K562 (cell line): ENCODE data around the gene ATOH8. TPM values are rescaled to one million over a fixed set of nuclear protein-coding genes. Genes with fewer than 3 reads are reported as not detected.

Experiments used
- ATAC-seq: fragments of 200-7000 bp; cut with Tn5 transposase; 3 replicates; pipeline ENCODE4 v1.9.1; 2020; ENCODE audit warnings: moderate library complexity
- BruUV-seq: library from RNA; stranded (reverse); fragments of 400-500 nt; replicated peaks from 2 replicates; lab custom pipeline; 2021; lab: Mats Ljungman, UMichigan
- CTCF ChIA-PET: fragments of 300-600 bp; formaldehyde crosslinking; extraction: SDS; loops from one replicate; lab custom pipeline; 2021; ENCODE audit warnings: low intra/inter-chr PET ratio; lab: Yijun Ruan, JAX
- POLR2A ChIA-PET: fragments of 300-600, 350-650 bp; sonication (Branson Sonifier 250); formaldehyde crosslinking; extraction: SDS; loops from one replicate; lab custom pipeline; 2021; ENCODE audit warnings: antibody characterized with exemption, inconsistent platforms; lab: Yijun Ruan, JAX
- DNase-seq, 4 experiments: peaks; one replicate each; pipeline versions ENCODE4 v3.0.0 to v3.0.0-alpha.2; 2011 to 2018; ENCODE audit warnings: low spot score in 3 of 4, mixed read lengths in 3 of 4; ENCODE audit errors: extremely low read depth in 1 of 4
- FAIRE-seq: peaks from 2 replicates; lab custom pipeline; 2011; peaks lifted over from hg19 to GRCh38; lab: Jason Lieb, UNC
- H2AFZ ChIP-seq: 2 replicates; pipeline ENCODE4 v1.6.0; 2011; ENCODE audit warnings: low read depth, low read length, control low read depth, inconsistent platforms
- H3K27ac ChIP-seq: fragments of 200-600 bp; 3 replicates; pipeline ENCODE4 v1.8.0; 2011; ENCODE audit warnings: low read depth, mild to moderate bottlenecking, control low read depth, inconsistent platforms, low read length, moderate library complexity, mixed read lengths; ENCODE audit errors: extremely low read depth
- H3K27me3 ChIP-seq, 2 experiments: fragments of 300-600 bp in 1 of 2; 2 replicates in 1 of 2; 3 replicates in 1 of 2; pipeline versions ENCODE4 v1.6.0 to v1.8.0; 2011; ENCODE audit warnings: inconsistent platforms in 2 of 2, low read length in 2 of 2, mild to moderate bottlenecking in 1 of 2, mixed read lengths in 1 of 2, moderate library complexity in 1 of 2; ENCODE audit not compliant: control insufficient read depth in 2 of 2, insufficient read depth in 2 of 2
- H3K36me3 ChIP-seq: fragments of 300-600 bp; 3 replicates; pipeline ENCODE4 v1.8.0; 2011; ENCODE audit warnings: mild to moderate bottlenecking, low read length, inconsistent platforms; ENCODE audit not compliant: control insufficient read depth, insufficient read depth
- H3K4me1 ChIP-seq, 2 experiments: fragments of 200-600 bp in 1 of 2; replicated peaks in 1 of 2; 2 replicates in 1 of 2; 3 replicates in 1 of 2; pipeline versions ENCODE4 v1.5.1 to v1.8.0; 2011; ENCODE audit warnings: inconsistent platforms in 2 of 2, low read length in 2 of 2, mild to moderate bottlenecking in 1 of 2, mixed read lengths in 1 of 2, moderate library complexity in 1 of 2; ENCODE audit not compliant: control insufficient read depth in 2 of 2, insufficient read depth in 2 of 2
- H3K4me2 ChIP-seq: 2 replicates; pipeline ENCODE4 v1.6.1; 2011; ENCODE audit warnings: low read length, control low read depth, inconsistent platforms, mixed read lengths; ENCODE audit not compliant: insufficient read depth
- H3K4me3 ChIP-seq: fragments of 200-600 bp; sonication (generic), shearing (Covaris generic); 2 replicates; pipeline ENCODE4 v1.5.1; 2016; ENCODE audit warnings: control low read depth, inconsistent platforms
- H3K79me2 ChIP-seq: fragments of 200-600 bp; 3 replicates; pipeline ENCODE4 v1.8.0; 2011; ENCODE audit warnings: low read length, inconsistent platforms; ENCODE audit not compliant: control insufficient read depth, insufficient read depth
- H3K9ac ChIP-seq, 2 experiments: 2 replicates each; pipeline versions ENCODE4 v1.6.0 to v1.6.1; 2011; ENCODE audit warnings: low read depth in 2 of 2, low read length in 2 of 2, control low read depth in 1 of 2, inconsistent platforms in 1 of 2, mild to moderate bottlenecking in 1 of 2, mixed read lengths in 1 of 2; ENCODE audit not compliant: insufficient read depth in 1 of 2
- H3K9me1 ChIP-seq: one replicate; pipeline ENCODE4 v1.6.0; 2011; ENCODE audit warnings: inconsistent platforms, mild to moderate bottlenecking, low read length, moderate library complexity; ENCODE audit not compliant: control insufficient read depth, insufficient read depth
- H3K9me3 ChIP-seq: replicated peaks from 2 replicates; pipeline ENCODE4 v1.5.1; 2011; ENCODE audit warnings: low read depth, low read length, inconsistent platforms; ENCODE audit not compliant: control insufficient read depth, insufficient read depth
- H4K20me1 ChIP-seq: replicated peaks from 2 replicates; pipeline ENCODE4 v1.6.1; 2011; ENCODE audit warnings: low read length, inconsistent platforms, mixed read lengths; ENCODE audit not compliant: control insufficient read depth, insufficient read depth
- AFF1 ChIP-seq, 2 experiments: fragments of 450-650 bp; IDR thresholded peaks; 2 replicates each; pipeline ENCODE4 v1.6.1; 2018; ENCODE audit warnings: mild to moderate bottlenecking in 2 of 2, low read depth in 1 of 2; ENCODE audit not compliant: partially characterized antibody in 2 of 2
- ATF1 ChIP-seq, 2 experiments: fragments of 450-650 bp in 1 of 2; IDR thresholded peaks; 2 replicates each; pipeline ENCODE4 v1.6.1; 2016; ENCODE audit warnings: missing compliant biosample characterization in 1 of 2, missing genetic modification characterization in 1 of 2
- CBFA2T3 ChIP-seq: fragments of 450-650 bp; IDR thresholded peaks from 2 replicates; pipeline ENCODE4 v1.6.1; 2017
- DIDO1 ChIP-seq: fragments of 450-650 bp; IDR thresholded peaks from 2 replicates; pipeline ENCODE4 v1.6.1; 2016; ENCODE audit warnings: low read depth, missing biosample characterization, missing genetic modification characterization
- FOSL1 ChIP-seq: fragments of 200-800 bp; sonication (Bioruptor generic); conservative IDR thresholded peaks from 2 replicates; pipeline ENCODE4 v1.6.1; 2016; ENCODE audit warnings: missing genetic modification characterization, missing compliant biosample characterization
- NFRKB ChIP-seq: fragments of 450-650 bp; IDR thresholded peaks from 2 replicates; pipeline ENCODE4 v1.6.1; 2016; ENCODE audit warnings: low read depth
- RCOR1 ChIP-seq, 2 experiments: IDR thresholded peaks; 2 replicates each; pipeline ENCODE4 v1.6.1; 2012; ENCODE audit warnings: low read depth in 2 of 2, low read length in 2 of 2, borderline replicate concordance in 1 of 2, improper control_type of control experiment in 1 of 2
- SMARCE1 ChIP-seq: fragments of 450-650 bp; IDR thresholded peaks from 2 replicates; pipeline ENCODE4 v1.7.1; 2016; ENCODE audit warnings: mild to moderate bottlenecking
- ZNF174 ChIP-seq: fragments of 250-450 bp; sonication (Bioruptor Pico); IDR thresholded peaks from 2 replicates; pipeline ENCODE4 v1.4.0; 2020; ENCODE audit warnings: mild to moderate bottlenecking
- ZNF609 ChIP-seq: sonication (generic); formaldehyde crosslinking; IDR thresholded peaks from 2 replicates; pipeline ENCODE4 v1.8.1; 2023; ENCODE audit warnings: missing genetic modification reagents, mild to moderate bottlenecking, borderline replicate concordance
- ZNF644 ChIP-seq: fragments of 200-800 bp; sonication (Bioruptor generic); IDR thresholded peaks from 2 replicates; pipeline ENCODE4 v1.6.1; 2016; ENCODE audit warnings: low read depth, missing genetic modification characterization, missing compliant biosample characterization
- WGBS: fragments of 100-300 bp; shearing (Covaris generic); methylation state at CpG from one replicate; pipeline ENCODE4 v1.1.6; 2016; ENCODE audit warnings: low coverage, mixed read lengths; ENCODE audit not compliant: insufficient coverage; ENCODE audit errors: missing lambda C conversion rate; 5-methylcytosine and 5-hydroxymethylcytosine counted together
- in situ Hi-C: fragments of 300-500 bp; cut with MboI; formaldehyde crosslinking; loops from 4 replicates; pipeline ENCODE4 v1.15.0; 2018; ENCODE audit warnings: inconsistent platforms, mixed read lengths
- intact Hi-C: fragments of 100-400 bp; cut with micrococcal nuclease; formaldehyde crosslinking; loops from 2 replicates; pipeline ENCODE4 v1.14.2; 2022
- polyA plus RNA-seq, 8 experiments: library from polyadenylated mRNA; depleted of rRNA in 4 of 8; stranded (reverse) in 5 of 8; unstranded in 3 of 8; fragments of >200 nt; fragmentation: Nextera tagmentation in 2 of 8; fragmentation: Illumina TruSeq in 1 of 8; extraction: Ambion mirVana in 2 of 8; extraction: Trizol in 1 of 8; gene quantifications; 2 replicates each; pipeline versions ENCODE4 v1.2.1 to v1.2.3, GENCODE V29; 2011 to 2014; ENCODE audit warnings: inconsistent platforms in 1 of 8, missing spikeins in 1 of 8
- total RNA-seq, 7 experiments: library from RNA; depleted of rRNA in 6 of 7; stranded (reverse); fragments of >200 nt in 6 of 7; fragmentation: Illumina TruSeq in 2 of 7; extraction: Trizol in 2 of 7; gene quantifications; 2 replicates each; pipeline versions ENCODE4 v1.2.1 to v1.2.3, GENCODE V29; 2011 to 2021; ENCODE audit warnings: low replicate concordance in 1 of 7

Gene ATOH8
- total and polyA plus RNA-seq, 9 of the 15 experiments (the other 6 are each of a cell fraction or from before 2014, with no cell fraction given), result not detected

GRCh38 chr2:85704800-85705679 is 48.8 kb upstream of the ATOH8 start:
- WGBS, result 8% methylated on average over 8 of the region's 8 CpGs
- no peaks in the 10 kb centered on the region for H3K79me2 ChIP-seq
- ChIA-PET CTCF (interaction anchor here (1.0 kb wide), 1 partner anchor 25 kb away, joined by 3 read pairs; no protein-coding TSS in a partner anchor), POLR2A (interaction anchor here (0.6 to 1.6 kb wide), 3 partner anchors 8 to 100 kb away, joined by 3 to 4 read pairs (median 4); no protein-coding TSS in a partner anchor)
- no peaks in the 10 kb centered on the region for H3K9me1 ChIP-seq
- H3K4me1 ChIP-seq, result peaks cover 0 to 19% of the 10 kb centered on the region in 2 experiments; a peak in 3 of 5 replicates
- no peaks in the 10 kb centered on the region for H3K36me3 ChIP-seq
- H3K4me3 ChIP-seq, result no peak overlapping the region
- H3K9me3 ChIP-seq, result no peaks in the 10 kb centered on the region
- intact Hi-C loops (loop anchor here (5.0 kb wide), 1 partner anchor 288 kb away; the partner anchor contains the start of gene SH2D6), in situ Hi-C loops (no loop called here)
- peaks cover 0 to 9% of the 10 kb centered on the region in 2 experiments; a peak in 2 of 5 replicates for H3K27me3 ChIP-seq
- peak overlapping the region; percentile 20 for H3K4me2 ChIP-seq
- H2AFZ ChIP-seq, result peak overlapping the region; percentile 71
- FAIRE-seq, result peak; percentile 26
- peak; percentile 56 for ATAC-seq
- H3K27ac ChIP-seq, result no peak overlapping the region
- BruUV-seq, result no TSS peak
- DNase-seq, result no peak
- no peak overlapping the region; a peak in 1 of 4 replicates for H3K9ac ChIP-seq
- no peaks in the 10 kb centered on the region for H4K20me1 ChIP-seq
- TF ChIP-seq ZNF609 (CRISPR knock-in tag), result no peak
- no peak for TF ChIP-seq ZNF174 (CRISPR knock-in tag)
- TF ChIP-seq CBFA2T3, result no peak
- TF ChIP-seq NFRKB, result peak; percentile 35; the same call in 1 of the 2 replicates
- TF ChIP-seq ATF1 (CRISPR knock-in tag; IDR thresholded peaks at IDR 0.05), result no peak
- 0 out of 2 replicates have a peak, but pooled peaks have one; percentile 17 for TF ChIP-seq ATF1 (tag; IDR thresholded peaks at IDR 0.05)
- 0 out of 2 replicates have a peak, but pooled peaks have one; percentile 20 for TF ChIP-seq FOSL1 (tag)
- no peak for TF ChIP-seq SMARCE1
- no peak for TF ChIP-seq ZNF644 (tag)
- TF ChIP-seq DIDO1 (tag), result no peak
- TF ChIP-seq RCOR1 (IDR thresholded peaks at IDR 0.05; ENCODE audit: borderline replicate concordance in 1 of 2, low read depth in 2 of 2, low read length in 2 of 2), result peak in 1 of 2 experiments; percentile 19; a peak in 1 of 4 replicates
- peak in 1 of 2 experiments; percentile 13 for TF ChIP-seq AFF1 (IDR thresholded peaks at IDR 0.05; ENCODE audit: low read depth in 1 of 2, partially characterized antibody in 2 of 2)
